CD4-positive, alpha-beta T cell (primary cell): ENCODE data around the gene RSBN1L. TPM values are rescaled to one million over a fixed set of nuclear protein-coding genes. Genes with fewer than 3 reads are reported as not detected.

Source experiments
- ATAC-seq: fragments of 200-7000 bp; cut with Tn5 transposase; one replicate; pipeline ENCODE4 v1.10.0; 2022; ENCODE audit warnings: mild to moderate bottlenecking; ENCODE audit not compliant: poor library complexity
- CTCF ChIA-PET: fragments of 350-600 bp; sonication (Branson Sonifier 250); formaldehyde crosslinking; loops from one replicate; lab custom pipeline; 2021; ENCODE audit warnings: antibody characterized with exemption, inconsistent platforms; lab: Charles Lee
- POLR2A ChIA-PET: fragments of 350-600 bp; sonication (Branson Sonifier 250); formaldehyde crosslinking; loops from one replicate; lab custom pipeline; 2021; ENCODE audit warnings: antibody characterized with exemption, inconsistent platforms; lab: Charles Lee
- DNase-seq, 14 experiments: peaks; one replicate each; pipeline ENCODE4 v3.0.0-alpha.2; 2013 to 2020; ENCODE audit warnings: mixed read lengths in 2 of 14
- H3K27ac ChIP-seq, 2 donors: one replicate each; pipeline versions ENCODE4 v1.5.1 to v1.7.0; 2013; ENCODE audit warnings: low read length in 2 of 2, low read depth in 1 of 2, mild to moderate bottlenecking in 1 of 2
- H3K27me3 ChIP-seq, 2 experiments: 1 replicate in 1 of 2; 2 replicates in 1 of 2; pipeline versions ENCODE4 v1.6.1 to v1.7.0; 2013; ENCODE audit warnings: low read length in 2 of 2, control low read depth in 1 of 2, mild to moderate bottlenecking in 1 of 2, moderate library complexity in 1 of 2; ENCODE audit not compliant: insufficient read depth in 2 of 2, control insufficient read depth in 1 of 2
- H3K36me3 ChIP-seq: one replicate; pipeline ENCODE4 v1.6.1; 2013; ENCODE audit warnings: low read length, control low read depth; ENCODE audit not compliant: insufficient read depth
- H3K4me1 ChIP-seq: one replicate; pipeline ENCODE4 v1.6.1; 2013; ENCODE audit warnings: low read length, control low read depth; ENCODE audit not compliant: insufficient read depth
- H3K4me3 ChIP-seq: one replicate; pipeline ENCODE4 v1.5.1; 2013; ENCODE audit warnings: mild to moderate bottlenecking, low read length, moderate library complexity
- H3K9me3 ChIP-seq, 2 experiments: 1 replicate in 1 of 2; 2 replicates in 1 of 2; pipeline versions ENCODE4 v1.6.1 to v1.7.0; 2013; ENCODE audit warnings: low read length in 2 of 2, mild to moderate bottlenecking in 2 of 2, control low read depth in 1 of 2, moderate library complexity in 1 of 2; ENCODE audit not compliant: control insufficient read depth in 1 of 2, insufficient read depth in 1 of 2
- H3K27ac Mint-ChIP-seq: one replicate; pipeline ENCODE4 v1.8.0; 2020; ENCODE audit warnings: mixed read lengths
- H3K27me3 Mint-ChIP-seq: one replicate; pipeline ENCODE4 v1.8.0; 2021; ENCODE audit warnings: mixed read lengths
- H3K36me3 Mint-ChIP-seq: one replicate; pipeline ENCODE4 v1.8.0; 2021; ENCODE audit warnings: low read depth, mixed read lengths
- H3K4me1 Mint-ChIP-seq: one replicate; pipeline ENCODE4 v1.8.0; 2021; ENCODE audit warnings: low read depth, mixed read lengths
- H3K4me3 Mint-ChIP-seq: one replicate; pipeline ENCODE4 v1.8.0; 2020; ENCODE audit warnings: mild to moderate bottlenecking, mixed read lengths
- H3K9me3 Mint-ChIP-seq: one replicate; pipeline ENCODE4 v1.8.0; 2020; ENCODE audit warnings: mixed read lengths
- CTCF ChIP-seq: fragments of 200-600 bp; IDR thresholded peaks from one replicate; pipeline ENCODE4 v1.8.0; 2022; ENCODE audit warnings: antibody characterized with exemption, mild to moderate bottlenecking
- intact Hi-C, 2 experiments: fragments of 100-400 bp; cut with DNase I in 1 of 2; cut with micrococcal nuclease in 1 of 2; formaldehyde crosslinking; loops; one replicate each; pipeline versions ENCODE4 v1.15.1 to v1.9.0; 2023 to 2025; cut with DNase I, micrococcal nuclease
- polyA plus RNA-seq, 2 donors: library from polyadenylated mRNA; unstranded; fragments of 120-200 nt; gene quantifications; one replicate each; pipeline ENCODE4 v1.2.1, GENCODE V29; 2013
- total RNA-seq, 174 experiments: library from RNA in 2 of 174; stranded (reverse) in 2 of 174; gene quantifications; one replicate each; pipeline ENCODE4 v1.2.3 and lab custom pipeline; 2021 to 2026

The RSBN1L gene
- total RNA-seq: 1 to 10 TPM; 9.0 to 9.6 TPM
- polyA plus RNA-seq (2013, experiment 1 of 2): 22.9 TPM
- polyA plus RNA-seq (2013, experiment 2 of 2): 26.3 TPM
- 39.8 to 157 (median 84.4) reads per million in 172 experiments for total RNA-seq (lab: John Stamatoyannopoulos, UW)

DNA sequence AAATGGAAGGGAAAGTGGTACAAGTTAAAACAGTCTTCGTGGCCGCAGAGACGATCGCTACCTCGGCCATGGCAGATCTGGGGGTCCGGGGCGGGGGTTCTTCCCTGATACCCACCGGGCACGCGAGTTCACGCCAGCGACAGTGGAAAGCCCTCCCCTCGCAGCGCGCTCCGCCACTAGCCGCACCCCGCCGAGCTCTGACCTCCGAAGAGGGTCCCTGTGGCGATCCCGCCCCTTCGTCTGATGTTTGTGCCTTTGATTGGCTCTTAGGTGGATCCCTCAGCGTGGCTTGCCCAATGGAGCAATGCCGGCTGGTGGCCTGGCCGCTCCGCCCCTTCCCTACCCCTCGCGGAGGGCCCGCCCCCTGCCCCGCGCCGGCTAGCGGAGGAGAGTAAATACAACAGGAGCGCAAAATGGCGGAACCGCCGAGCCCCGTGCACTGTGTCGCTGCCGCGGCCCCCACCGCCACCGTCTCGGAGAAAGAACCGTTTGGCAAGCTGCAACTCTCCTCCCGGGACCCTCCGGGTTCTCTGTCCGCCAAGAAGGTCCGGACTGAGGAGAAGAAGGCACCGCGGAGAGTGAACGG lies at the start of gene RSBN1L:
Gene RSBN1L (plus strand): TSS at position 403 of the 586 bp plus-strand sequence. CDS start 11 bp downstream, at position 414.
- Histone ChIP-seq H3K4me1 (peaks cover 24% of the 10 kb centered on the region), H3K4me3 (peak within 1 kb of the TSS; percentile 100), H3K9me3 (no peaks in the 10 kb centered on the region), H3K27ac (peak within 1 kb of the TSS; percentile 90 to 92), H3K27me3 (no peaks in the 10 kb centered on the region), H3K36me3 (peaks cover 3% of the 10 kb centered on the region)
- Mint-ChIP-seq H3K36me3 (peaks cover 36% of the 10 kb centered on the region), H3K4me1 (peaks cover 69% of the 10 kb centered on the region), H3K4me3 (peak within 1 kb of the TSS; percentile 100), H3K27ac (peak within 1 kb of the TSS; percentile 99), H3K9me3 (no peaks in the 10 kb centered on the region), H3K27me3 (no peaks in the 10 kb centered on the region)
- ChIA-PET CTCF (interaction anchor here (0.6 to 2.6 kb wide), 11 partner anchors 9 to 102 kb away, joined by 3 to 10 read pairs (median 4); partner anchors contain the start of genes PHTF2 and TMEM60), POLR2A (interaction anchor here (0.6 to 3.4 kb wide), 19 partner anchors 9 to 345 kb away, joined by 3 to 31 read pairs (median 5); partner anchors contain the start of genes PHTF2, PTPN12 and TMEM60)
- TF ChIP-seq CTCF: peak; percentile 55
- ATAC-seq (peak; percentile 95), DNase-seq (peak; percentile 95 to 99 (median 98))
- intact Hi-C loops: loop anchor here (1.0 to 10.0 kb wide), 5 partner anchors 9 to 159 kb away; partner anchors contain the start of genes PHTF2 (in 2 of the 2), TMEM60 (in 2 of the 2) and PTPN12 (in 1 of the 2)

- no peaks in the 10 kb centered on the region for H3K4me1 ChIP-seq
- no peak overlapping the region for H3K27ac Mint-ChIP-seq
- no peaks in the 10 kb centered on the region for H3K9me3 Mint-ChIP-seq
- no peaks in the 10 kb centered on the region for H3K27me3 Mint-ChIP-seq
- intact Hi-C loops: no loop called here
- H3K9me3 ChIP-seq: no peaks in the 10 kb centered on the region
- H3K4me3 Mint-ChIP-seq: no peak overlapping the region
- no peak for DNase-seq
- H3K4me3 ChIP-seq: no peak overlapping the region
- peaks cover 5% of the 10 kb centered on the region for H3K36me3 Mint-ChIP-seq
- ChIA-PET POLR2A (no interaction called here), CTCF (interaction anchor here (1.0 kb wide), 1 partner anchor 111 kb away, joined by 3 read pairs; no protein-coding TSS in a partner anchor)
- H3K27me3 ChIP-seq: no peaks in the 10 kb centered on the region
- TF ChIP-seq CTCF: no peak
- no peaks in the 10 kb centered on the region for H3K4me1 Mint-ChIP-seq
- no peaks in the 10 kb centered on the region for H3K36me3 ChIP-seq
- ATAC-seq: no peak
- no peak overlapping the region for H3K27ac ChIP-seq
Measured at GRCh38 chr7:77648742-77649338, 47.4 kb upstream of the RSBN1L start.

DNA sequence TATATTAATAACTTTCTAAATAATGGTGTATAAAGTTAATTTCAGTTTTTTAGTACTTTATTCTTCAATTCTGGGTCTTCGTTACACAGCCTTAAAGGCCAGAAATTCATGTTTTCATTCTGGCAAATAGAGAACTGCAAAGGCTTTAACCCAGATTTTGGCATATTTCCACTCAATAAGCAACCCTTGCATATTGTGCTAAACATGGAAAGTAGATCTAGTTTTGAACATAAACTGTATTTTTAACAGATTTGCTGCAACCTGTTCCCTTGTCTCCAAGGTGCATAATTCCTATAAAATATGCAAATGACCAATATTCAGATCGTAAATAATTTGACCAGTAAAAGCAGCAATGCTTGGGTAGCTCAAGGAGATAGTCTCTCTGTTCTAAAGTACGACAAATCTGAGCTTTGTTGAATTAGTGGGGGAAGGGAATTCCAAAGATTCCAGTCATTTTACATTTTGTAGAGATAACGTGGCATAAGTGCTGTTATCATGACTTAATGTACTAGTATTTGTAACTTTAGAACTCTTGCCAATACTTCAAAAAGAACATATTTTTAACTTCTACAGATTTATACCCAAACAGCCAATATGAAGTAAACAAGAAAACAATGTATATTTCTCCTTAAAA lies 46.4 kb upstream of the RSBN1L start:
- POLR2A ChIA-PET: no interaction called here
- H3K36me3 ChIP-seq: no peaks in the 10 kb centered on the region

More for the DNA sequence above, 46.4 kb upstream of the RSBN1L start:
- H3K27ac ChIP-seq: no peak overlapping the region
- no peaks in the 10 kb centered on the region for H3K9me3 Mint-ChIP-seq
- ATAC-seq (no peak), DNase-seq (no peak)
- H3K27me3 ChIP-seq: no peaks in the 10 kb centered on the region
- H3K9me3 ChIP-seq: no peaks in the 10 kb centered on the region
- H3K4me3 Mint-ChIP-seq: no peak overlapping the region
- H3K27ac Mint-ChIP-seq: no peak overlapping the region
- no peaks in the 10 kb centered on the region for H3K27me3 Mint-ChIP-seq
- no peaks in the 10 kb centered on the region for H3K4me1 Mint-ChIP-seq
- CTCF ChIA-PET: no interaction called here
- no peak overlapping the region for H3K4me3 ChIP-seq
- no peak for TF ChIP-seq CTCF
- no peaks in the 10 kb centered on the region for H3K4me1 ChIP-seq
- intact Hi-C loops: no loop called here
- no peaks in the 10 kb centered on the region for H3K36me3 Mint-ChIP-seq
